ENCODE data around the gene NBPF3.

NBPF3 gene

DNA sequence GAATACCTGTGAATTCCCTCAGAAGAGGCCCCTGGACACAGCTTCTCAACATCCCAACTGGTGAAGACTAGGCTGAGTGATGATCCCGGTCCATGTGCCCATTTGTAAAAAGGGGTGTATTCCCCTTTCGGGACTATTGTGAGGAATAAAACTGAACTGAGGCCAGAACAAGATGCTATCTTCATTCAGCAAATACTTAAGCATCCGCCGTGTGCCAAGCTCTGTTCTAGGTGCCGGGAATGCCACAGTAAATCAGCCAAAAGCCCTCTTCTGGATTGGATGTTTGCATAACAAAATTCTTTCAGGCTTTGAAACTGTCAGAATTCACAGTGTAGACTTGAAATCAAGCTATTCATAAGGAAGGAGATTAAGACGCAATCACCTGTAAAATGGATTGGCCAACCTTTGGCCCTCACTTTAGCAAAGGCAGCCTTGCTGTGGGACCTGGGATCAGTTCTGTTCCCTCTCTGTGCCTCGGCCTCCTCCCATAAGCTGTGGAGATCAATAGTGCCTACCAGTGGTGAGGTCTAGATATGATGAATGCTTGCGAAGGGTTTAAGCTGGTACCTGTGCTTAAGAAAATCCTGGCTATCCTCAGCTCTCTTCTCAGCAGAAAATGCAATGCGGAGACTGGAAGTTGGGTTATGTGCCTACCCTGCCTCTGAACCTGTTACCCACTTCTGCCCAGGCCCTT, 71.1 kb downstream of the NBPF3 start:
- peak overlapping the region; percentile 48 to 70 (median 51) for H3K4me3 Mint-ChIP-seq
- H3K27me3 Mint-ChIP-seq (ENCODE audit: low read depth) = peaks cover 56% of the 10 kb centered on the region
- no peaks in the 10 kb centered on the region for H3K36me3 Mint-ChIP-seq (ENCODE audit: low read depth)

DNA sequence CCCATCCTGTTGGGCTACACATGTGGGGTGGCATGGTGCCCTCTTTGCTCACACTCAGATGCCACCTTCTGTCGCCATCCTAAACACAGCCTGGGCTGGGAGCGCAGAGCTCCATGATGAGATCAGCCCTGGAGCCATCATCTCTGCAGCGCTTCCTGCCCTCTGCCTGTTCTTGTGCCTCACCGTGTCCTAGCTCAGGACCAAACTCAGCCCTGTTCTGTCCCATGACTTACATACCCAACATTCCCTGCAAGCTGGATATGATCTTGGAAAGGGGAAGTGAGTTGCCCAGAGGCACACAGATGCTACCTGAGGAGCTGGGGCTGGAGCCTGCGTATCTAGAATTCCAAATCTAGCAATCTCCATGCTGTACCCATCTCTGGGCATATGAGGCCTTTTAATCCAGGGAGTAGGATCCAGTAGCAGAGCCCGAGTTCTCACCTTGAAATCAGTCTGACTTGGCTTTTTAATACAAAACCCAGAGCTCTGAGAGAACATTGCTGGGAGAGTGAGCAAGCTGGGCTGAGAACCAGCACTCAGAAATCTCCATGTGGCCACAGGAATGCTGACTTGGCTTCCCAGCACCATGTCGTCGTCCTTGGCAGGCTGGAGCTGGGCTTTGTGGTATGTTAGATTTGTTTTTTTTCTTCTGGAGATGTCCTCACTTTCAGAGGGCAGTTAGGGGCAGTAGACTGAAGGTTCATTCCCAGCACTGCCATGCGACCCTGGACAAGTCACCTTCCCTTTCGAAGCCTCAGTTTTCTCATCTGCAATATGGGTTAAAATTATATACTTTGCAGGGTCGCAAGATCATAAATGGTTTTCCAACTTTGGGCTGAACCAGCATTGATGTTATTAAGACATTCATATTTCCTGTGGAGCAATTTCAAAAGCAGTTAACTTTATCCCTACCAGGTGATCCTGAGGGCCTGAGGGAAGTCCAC, 71.9 kb downstream of the NBPF3 start:
- H3K27me3 Mint-ChIP-seq (ENCODE audit: low read depth) = peaks cover 48% of the 10 kb centered on the region
- H3K36me3 Mint-ChIP-seq (ENCODE audit: low read depth) = no peaks in the 10 kb centered on the region
- no peaks in the 10 kb centered on the region for H3K9me3 Mint-ChIP-seq
- peaks cover 6% of the 10 kb centered on the region for H3K4me1 Mint-ChIP-seq
- peak overlapping the region; percentile 24 to 54 (median 34) for H3K4me3 Mint-ChIP-seq
- TF ChIP-seq, protein P1, sequence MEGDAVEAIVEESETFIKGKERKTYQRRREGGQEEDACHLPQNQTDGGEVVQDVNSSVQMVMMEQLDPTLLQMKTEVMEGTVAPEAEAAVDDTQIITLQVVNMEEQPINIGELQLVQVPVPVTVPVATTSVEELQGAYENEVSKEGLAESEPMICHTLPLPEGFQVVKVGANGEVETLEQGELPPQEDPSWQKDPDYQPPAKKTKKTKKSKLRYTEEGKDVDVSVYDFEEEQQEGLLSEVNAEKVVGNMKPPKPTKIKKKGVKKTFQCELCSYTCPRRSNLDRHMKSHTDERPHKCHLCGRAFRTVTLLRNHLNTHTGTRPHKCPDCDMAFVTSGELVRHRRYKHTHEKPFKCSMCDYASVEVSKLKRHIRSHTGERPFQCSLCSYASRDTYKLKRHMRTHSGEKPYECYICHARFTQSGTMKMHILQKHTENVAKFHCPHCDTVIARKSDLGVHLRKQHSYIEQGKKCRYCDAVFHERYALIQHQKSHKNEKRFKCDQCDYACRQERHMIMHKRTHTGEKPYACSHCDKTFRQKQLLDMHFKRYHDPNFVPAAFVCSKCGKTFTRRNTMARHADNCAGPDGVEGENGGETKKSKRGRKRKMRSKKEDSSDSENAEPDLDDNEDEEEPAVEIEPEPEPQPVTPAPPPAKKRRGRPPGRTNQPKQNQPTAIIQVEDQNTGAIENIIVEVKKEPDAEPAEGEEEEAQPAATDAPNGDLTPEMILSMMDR (IDR thresholded peaks at IDR 0.05; ENCODE audit: unreplicated experiment in 3 of 3) = no peak
- H3K27ac Mint-ChIP-seq = peak overlapping the region in 1 of 3 experiments; percentile 48

More for the DNA sequence above, 71.1 kb downstream of the NBPF3 start:
- Mint-ChIP-seq H3K27ac (peak overlapping the region in 1 of 3 experiments; percentile 48), H3K4me1 (peaks cover 6% of the 10 kb centered on the region), H3K9me3 (no peaks in the 10 kb centered on the region)
- TF ChIP-seq, protein P1 (IDR thresholded peaks at IDR 0.05; ENCODE audit: unreplicated experiment in 3 of 3) = no peak

GRCh38 chr1:21514245-21514644, 74.3 kb downstream of the NBPF3 start:
- Mint-ChIP-seq H3K36me3 (ENCODE audit: low read depth) (no peaks in the 10 kb centered on the region), H3K27ac (no peak overlapping the region), H3K9me3 (no peaks in the 10 kb centered on the region), H3K4me1 (peaks cover 3% of the 10 kb centered on the region), H3K27me3 (ENCODE audit: low read depth) (peaks cover 27% of the 10 kb centered on the region), H3K4me3 (no peak overlapping the region)
- TF ChIP-seq, protein P1 (IDR thresholded peaks at IDR 0.05; ENCODE audit: unreplicated experiment in 3 of 3) = no peak

GRCh38 chr1:21517161-21517589, 77.2 kb downstream of the NBPF3 start:
- H3K4me3 Mint-ChIP-seq = no peak overlapping the region
- H3K9me3 Mint-ChIP-seq = no peaks in the 10 kb centered on the region
- no peaks in the 10 kb centered on the region for H3K36me3 Mint-ChIP-seq (ENCODE audit: low read depth)
- TF ChIP-seq, protein P1 (IDR thresholded peaks at IDR 0.05; ENCODE audit: unreplicated experiment in 3 of 3) = no peak
- peaks cover 5% of the 10 kb centered on the region for H3K4me1 Mint-ChIP-seq
- H3K27me3 Mint-ChIP-seq (ENCODE audit: low read depth) = peaks cover 10% of the 10 kb centered on the region
- H3K27ac Mint-ChIP-seq = no peak overlapping the region

- H3K27me3 Mint-ChIP-seq (ENCODE audit: low read depth) = peaks cover 15% of the 10 kb centered on the region
- no peaks in the 10 kb centered on the region for H3K36me3 Mint-ChIP-seq (ENCODE audit: low read depth)
- TF ChIP-seq, protein P1 (IDR thresholded peaks at IDR 0.05; ENCODE audit: unreplicated experiment in 3 of 3) = no peak
- peaks cover 5% of the 10 kb centered on the region for H3K4me1 Mint-ChIP-seq
- no peak overlapping the region for H3K4me3 Mint-ChIP-seq
- no peaks in the 10 kb centered on the region for H3K9me3 Mint-ChIP-seq
- no peak overlapping the region for H3K27ac Mint-ChIP-seq
Measured at GRCh38 chr1:21517660-21518480, 77.9 kb downstream of the NBPF3 start.

Measured in nephron (organoid).